ENCODE data around the gene NTRK2. TPM values are rescaled to one million over a fixed set of nuclear protein-coding genes. Genes with fewer than 3 reads are reported as not detected.

The NTRK2 gene
- total RNA-seq, 6 experiments from 2014 or later, result 0.11 to 0.83 (median 0.25) TPM

DNA sequence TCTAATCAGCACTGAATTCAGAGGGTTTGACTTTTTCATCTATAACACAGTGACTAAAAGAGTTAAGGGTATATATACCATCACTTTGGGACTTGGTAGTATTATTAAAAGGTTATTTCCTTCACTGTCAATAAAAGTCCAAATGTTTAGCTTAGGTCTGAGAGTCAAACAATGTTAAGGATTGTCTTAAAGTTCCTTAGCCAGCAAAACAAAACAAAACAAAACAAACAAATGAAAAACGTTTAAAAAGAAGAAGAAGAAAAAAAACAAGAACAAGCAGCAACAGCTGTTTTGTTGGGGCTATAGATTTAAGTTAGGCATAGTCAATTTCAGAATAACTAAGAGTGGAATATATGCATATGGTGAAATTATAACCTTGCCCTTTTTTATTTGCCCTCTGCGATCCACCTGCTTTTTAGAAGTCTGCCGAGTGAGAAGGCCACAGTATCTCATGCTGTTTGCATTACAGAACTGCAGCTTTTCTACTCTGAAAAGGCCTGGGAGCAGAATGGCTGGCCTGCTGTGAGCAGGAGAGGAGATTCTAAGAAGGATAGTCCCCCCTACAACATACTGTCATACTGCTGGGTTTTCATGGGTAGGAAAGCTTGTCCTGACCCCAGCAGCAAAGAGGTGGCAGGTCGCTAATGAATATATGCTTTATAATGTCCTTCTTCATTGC, 141.7 kb downstream of the NTRK2 start:
- H3K36me3 Mint-ChIP-seq (ENCODE audit: low read depth), result no peaks in the 10 kb centered on the region
- peaks cover 18% of the 10 kb centered on the region; the same call in 1 of the 2 replicates for H3K4me1 Mint-ChIP-seq (ENCODE audit: low read depth)
- H3K4me3 Mint-ChIP-seq, result no peak overlapping the region
- TF ChIP-seq CTCF (IDR thresholded peaks at IDR 0.05), result no peak
- no peak for DNase-seq
- no peak overlapping the region for H3K27ac Mint-ChIP-seq
- H3K9me3 Mint-ChIP-seq, result peaks cover under 1% of the 10 kb centered on the region; the same call in 1 of the 2 replicates
- H3K27me3 Mint-ChIP-seq (ENCODE audit: insufficient read depth), result peaks cover 7% of the 10 kb centered on the region; the same call in 1 of the 2 replicates

DNA sequence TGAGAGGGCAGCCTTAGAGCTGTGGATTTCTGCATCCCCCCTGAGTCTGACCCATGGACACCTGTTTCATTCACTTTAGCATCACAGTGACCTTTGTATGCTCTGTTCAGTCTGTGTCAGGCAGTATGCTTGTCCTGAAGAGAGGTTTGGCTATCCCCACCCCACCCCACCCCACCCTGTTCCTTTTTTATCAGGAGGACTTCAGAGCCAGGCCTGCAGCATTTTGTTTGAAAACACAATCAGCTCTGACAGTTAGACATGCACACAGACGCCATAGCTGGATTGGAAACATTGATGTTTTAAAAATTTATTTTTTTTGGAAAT, 142.2 kb downstream of the NTRK2 start:
- peaks cover 18% of the 10 kb centered on the region; the same call in 1 of the 2 replicates for H3K4me1 Mint-ChIP-seq (ENCODE audit: low read depth)
- no peaks in the 10 kb centered on the region; the same call in 1 of the 2 replicates for H3K9me3 Mint-ChIP-seq
- no peak for TF ChIP-seq CTCF (IDR thresholded peaks at IDR 0.05)
- H3K27ac Mint-ChIP-seq, result no peak overlapping the region
- no peaks in the 10 kb centered on the region for H3K36me3 Mint-ChIP-seq (ENCODE audit: low read depth)
- H3K27me3 Mint-ChIP-seq (ENCODE audit: insufficient read depth), result peaks cover 7% of the 10 kb centered on the region; the same call in 1 of the 2 replicates
- DNase-seq, result no peak
- H3K4me3 Mint-ChIP-seq, result no peak overlapping the region

- DNase-seq, result no peak
- Mint-ChIP-seq H3K27ac (no peak overlapping the region), H3K4me1 (ENCODE audit: low read depth) (peaks cover 13% of the 10 kb centered on the region; the same call in 1 of the 2 replicates), H3K9me3 (no peaks in the 10 kb centered on the region; the same call in 1 of the 2 replicates), H3K27me3 (ENCODE audit: insufficient read depth) (peaks cover 7% of the 10 kb centered on the region; the same call in 1 of the 2 replicates), H3K4me3 (no peak overlapping the region), H3K36me3 (ENCODE audit: low read depth) (no peaks in the 10 kb centered on the region)
- TF ChIP-seq CTCF (IDR thresholded peaks at IDR 0.05), result no peak
These were observed 142.8 kb downstream of the NTRK2 start for GRCh38 chr9:84812355-84812754.

DNA sequence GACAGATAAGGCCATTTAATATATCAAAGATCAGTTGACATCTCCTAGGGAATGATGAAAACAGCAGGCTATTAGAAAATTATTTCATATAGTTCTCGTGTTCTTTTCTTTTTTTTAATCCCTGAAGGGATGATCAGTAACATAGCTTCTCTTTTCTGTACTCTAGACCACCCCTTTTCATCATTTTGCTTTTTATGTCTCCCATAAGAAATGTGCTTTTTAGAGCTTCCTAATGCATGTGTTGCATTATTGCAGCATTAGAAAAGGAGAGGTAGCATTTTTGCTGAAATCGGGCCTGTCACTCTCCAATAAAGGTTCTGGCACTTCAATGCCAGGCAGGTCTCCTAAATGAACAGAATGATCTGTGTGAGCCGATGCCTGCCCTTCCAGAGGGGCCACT, 143.3 kb downstream of the NTRK2 start:
- Mint-ChIP-seq H3K4me3 (no peak overlapping the region), H3K27ac (no peak overlapping the region), H3K4me1 (ENCODE audit: low read depth) (peaks cover 9% of the 10 kb centered on the region; the same call in 1 of the 2 replicates), H3K36me3 (ENCODE audit: low read depth) (no peaks in the 10 kb centered on the region), H3K9me3 (no peaks in the 10 kb centered on the region; the same call in 1 of the 2 replicates), H3K27me3 (ENCODE audit: insufficient read depth) (peaks cover 7% of the 10 kb centered on the region; the same call in 1 of the 2 replicates)
- no peak for TF ChIP-seq CTCF (IDR thresholded peaks at IDR 0.05)
- DNase-seq, result no peak

- Mint-ChIP-seq H3K27ac (no peak overlapping the region), H3K27me3 (ENCODE audit: insufficient read depth) (peaks cover 7% of the 10 kb centered on the region; the same call in 1 of the 2 replicates), H3K4me1 (ENCODE audit: low read depth) (no peaks in the 10 kb centered on the region), H3K9me3 (no peaks in the 10 kb centered on the region; the same call in 1 of the 2 replicates), H3K4me3 (no peak overlapping the region), H3K36me3 (ENCODE audit: low read depth) (no peaks in the 10 kb centered on the region)
- DNase-seq, result no peak
- TF ChIP-seq CTCF (IDR thresholded peaks at IDR 0.05), result no peak
These were observed 146.0 kb downstream of the NTRK2 start for GRCh38 chr9:84815554-84815953.

Data from HFFc6 (cell line).